ENCODE results near the gene CERKL. TPM values are rescaled to one million over a fixed set of nuclear protein-coding genes. Genes with fewer than 3 reads are reported as not detected.

Gene CERKL
- polyA plus RNA-seq, 2 donors = 0.01 TPM; not detected in 1

DNA sequence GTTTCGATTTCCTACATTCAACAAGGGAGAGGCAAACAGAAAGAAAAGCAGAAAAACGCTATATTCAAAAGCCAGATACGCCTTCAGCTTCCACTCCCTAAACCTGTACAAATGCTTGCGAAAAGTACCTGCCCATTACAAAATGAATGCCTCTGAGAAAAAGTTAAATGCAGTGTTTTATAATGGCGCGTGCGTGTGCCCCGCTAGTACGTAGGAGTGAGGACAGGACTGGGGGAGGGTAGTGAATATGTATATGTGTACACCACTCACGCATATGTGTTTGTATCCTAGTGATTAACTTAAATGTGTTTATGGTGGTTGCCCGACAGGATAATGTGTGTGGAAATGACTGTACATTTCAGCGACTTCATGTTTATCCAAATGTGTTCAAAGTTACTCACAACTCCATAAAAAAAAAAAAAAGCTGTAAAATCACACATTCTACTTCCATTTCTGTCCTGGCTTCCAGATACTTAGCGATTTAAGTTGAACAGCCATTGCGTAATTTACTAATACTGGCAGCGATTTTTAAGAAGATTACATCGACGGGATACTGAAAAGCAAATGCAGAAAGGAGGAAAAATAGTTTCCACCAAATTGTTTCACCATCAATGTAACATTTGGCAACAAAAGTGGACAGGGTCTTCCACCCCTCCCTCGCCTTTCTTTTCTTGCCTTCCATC, 22.1 kb upstream of the CERKL start:
- WGBS, 2 donors = 17 to 18% methylated on average over 18 of the region's 18 CpGs
- Histone ChIP-seq H3K4me1 (ENCODE audit: control insufficient read depth in 2 of 2, insufficient read depth in 2 of 2, low read length in 1 of 2) (peaks cover 5 to 13% of the 10 kb centered on the region in 2 donors), H3K36me3 (ENCODE audit: control insufficient read depth in 2 of 2, insufficient read depth in 2 of 2, low read length in 1 of 2) (no peaks in the 10 kb centered on the region), H3K4me3 (ENCODE audit: low read depth in 1 of 2, low read length in 2 of 2) (no peak overlapping the region), H3K9me3 (ENCODE audit: control insufficient read depth in 2 of 2, insufficient read depth in 1 of 2, low read depth in 1 of 2, low read length in 1 of 2) (peaks cover 3 to 17% of the 10 kb centered on the region in 2 donors), H3K27ac (ENCODE audit: low read depth in 2 of 2, low read length in 1 of 2) (no peak overlapping the region), H3K27me3 (ENCODE audit: control insufficient read depth in 1 of 2, insufficient read depth in 2 of 2, low read length in 2 of 2) (peaks cover 13 to 38% of the 10 kb centered on the region in 2 donors)

- Histone ChIP-seq H3K4me3 (ENCODE audit: low read depth in 1 of 2, low read length in 2 of 2) (no peak overlapping the region), H3K36me3 (ENCODE audit: control insufficient read depth in 2 of 2, insufficient read depth in 2 of 2, low read length in 1 of 2) (no peaks in the 10 kb centered on the region), H3K4me1 (ENCODE audit: control insufficient read depth in 2 of 2, insufficient read depth in 2 of 2, low read length in 1 of 2) (peaks cover 2 to 7% of the 10 kb centered on the region in 2 donors), H3K27me3 (ENCODE audit: control insufficient read depth in 1 of 2, insufficient read depth in 2 of 2, low read length in 2 of 2) (peaks cover 13 to 29% of the 10 kb centered on the region in 2 donors), H3K9me3 (ENCODE audit: control insufficient read depth in 2 of 2, insufficient read depth in 1 of 2, low read depth in 1 of 2, low read length in 1 of 2) (peaks cover 3 to 17% of the 10 kb centered on the region in 2 donors), H3K27ac (ENCODE audit: low read depth in 2 of 2, low read length in 1 of 2) (no peak overlapping the region)
- 13 to 16% methylated on average over 40 to 41 of the region's 41 CpGs for WGBS, 2 donors
These were observed 21.1 kb upstream of the CERKL start for GRCh38 chr2:181677912-181678586.

DNA sequence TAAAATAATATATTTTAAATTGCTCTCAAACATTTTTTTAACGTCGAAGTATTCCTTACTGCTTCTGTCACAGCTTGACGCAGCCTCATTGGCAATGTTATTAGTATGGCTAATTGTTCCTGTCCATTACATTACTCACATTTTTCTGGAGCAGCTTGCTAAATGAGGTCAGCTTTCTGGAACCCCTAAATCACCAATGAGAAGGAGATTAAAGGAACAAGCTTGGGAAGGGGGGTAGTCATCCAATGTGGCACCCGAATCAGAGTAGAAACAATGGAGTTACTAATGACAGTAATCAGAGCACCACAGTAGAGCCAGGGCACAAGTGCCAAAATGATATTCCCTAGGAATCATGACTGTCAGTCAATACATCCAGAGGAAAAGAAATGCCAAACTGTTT, 18.3 kb upstream of the CERKL start:
- Histone ChIP-seq H3K27me3 (ENCODE audit: control insufficient read depth in 1 of 2, insufficient read depth in 2 of 2, low read length in 2 of 2) (peaks cover 10 to 11% of the 10 kb centered on the region in 2 donors), H3K36me3 (ENCODE audit: control insufficient read depth in 2 of 2, insufficient read depth in 2 of 2, low read length in 1 of 2) (no peaks in the 10 kb centered on the region), H3K4me1 (ENCODE audit: control insufficient read depth in 2 of 2, insufficient read depth in 2 of 2, low read length in 1 of 2) (peaks cover 0 to under 1% of the 10 kb centered on the region in 2 donors), H3K9me3 (ENCODE audit: control insufficient read depth in 2 of 2, insufficient read depth in 1 of 2, low read depth in 1 of 2, low read length in 1 of 2) (peaks cover 0 to 11% of the 10 kb centered on the region in 2 donors), H3K4me3 (ENCODE audit: low read depth in 1 of 2, low read length in 2 of 2) (no peak overlapping the region), H3K27ac (ENCODE audit: low read depth in 2 of 2, low read length in 1 of 2) (no peak overlapping the region)
- 36 to 45% methylated on average over 4 of the region's 4 CpGs for WGBS, 2 donors

GRCh38 chr2:181674461-181674860, 17.6 kb upstream of the CERKL start:
- Histone ChIP-seq H3K4me3 (ENCODE audit: low read depth in 1 of 2, low read length in 2 of 2) (no peak overlapping the region), H3K27me3 (ENCODE audit: control insufficient read depth in 1 of 2, insufficient read depth in 2 of 2, low read length in 2 of 2) (peaks cover 7% of the 10 kb centered on the region in 2 donors), H3K27ac (ENCODE audit: low read depth in 2 of 2, low read length in 1 of 2) (no peak overlapping the region), H3K9me3 (ENCODE audit: control insufficient read depth in 2 of 2, insufficient read depth in 1 of 2, low read depth in 1 of 2, low read length in 1 of 2) (peaks cover 0 to 11% of the 10 kb centered on the region in 2 donors), H3K36me3 (ENCODE audit: control insufficient read depth in 2 of 2, insufficient read depth in 2 of 2, low read length in 1 of 2) (no peaks in the 10 kb centered on the region), H3K4me1 (ENCODE audit: control insufficient read depth in 2 of 2, insufficient read depth in 2 of 2, low read length in 1 of 2) (no peaks in the 10 kb centered on the region)

GRCh38 chr2:181673173-181673572, 16.3 kb upstream of the CERKL start:
- WGBS, 2 donors = 49 to 58% methylated on average over 2 of the region's 2 CpGs
- Histone ChIP-seq H3K9me3 (ENCODE audit: control insufficient read depth in 2 of 2, insufficient read depth in 1 of 2, low read depth in 1 of 2, low read length in 1 of 2) (peaks cover 0 to 6% of the 10 kb centered on the region in 2 donors), H3K27me3 (ENCODE audit: control insufficient read depth in 1 of 2, insufficient read depth in 2 of 2, low read length in 2 of 2) (peaks cover 1 to 3% of the 10 kb centered on the region in 2 donors), H3K4me3 (ENCODE audit: low read depth in 1 of 2, low read length in 2 of 2) (no peak overlapping the region), H3K4me1 (ENCODE audit: control insufficient read depth in 2 of 2, insufficient read depth in 2 of 2, low read length in 1 of 2) (no peaks in the 10 kb centered on the region), H3K27ac (ENCODE audit: low read depth in 2 of 2, low read length in 1 of 2) (no peak overlapping the region), H3K36me3 (ENCODE audit: control insufficient read depth in 2 of 2, insufficient read depth in 2 of 2, low read length in 1 of 2) (no peaks in the 10 kb centered on the region)

DNA sequence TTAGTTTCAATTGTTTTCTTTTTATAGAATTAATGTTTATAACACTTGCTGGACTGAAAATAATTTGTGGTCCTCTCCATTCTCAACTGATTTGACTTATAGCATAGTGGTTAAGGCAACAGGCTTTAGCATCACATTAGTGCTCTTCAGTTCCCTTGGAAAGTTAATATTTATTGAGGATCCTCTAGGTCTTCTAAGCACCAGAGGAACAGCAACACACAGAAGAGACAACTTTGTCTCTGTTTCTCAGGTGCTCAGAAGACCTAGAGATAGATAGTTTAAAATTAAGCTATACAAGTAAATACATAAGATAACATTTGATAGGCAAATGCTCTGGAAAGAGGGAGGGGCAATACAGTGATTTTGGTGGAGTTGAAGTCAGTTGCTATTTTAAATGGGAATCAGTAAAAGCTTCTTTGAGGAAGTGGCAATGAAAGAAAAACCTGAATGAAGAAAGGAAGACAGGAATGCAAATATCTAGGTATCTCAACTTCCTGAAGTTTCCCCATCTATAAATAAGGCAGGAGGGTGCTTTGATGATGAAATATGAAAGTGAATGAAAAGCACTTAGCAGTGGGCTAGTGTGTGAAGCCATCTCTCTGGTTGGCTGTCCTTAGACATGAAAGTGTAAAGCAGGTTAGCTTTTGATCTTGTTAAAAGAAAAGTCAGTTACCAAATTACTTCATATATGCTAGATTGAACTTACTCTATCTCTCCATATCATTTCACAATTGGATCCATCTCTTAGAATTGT, 15.5 kb upstream of the CERKL start:
- Histone ChIP-seq H3K9me3 (ENCODE audit: control insufficient read depth in 2 of 2, insufficient read depth in 1 of 2, low read depth in 1 of 2, low read length in 1 of 2) (no peaks in the 10 kb centered on the region), H3K27me3 (ENCODE audit: control insufficient read depth in 1 of 2, insufficient read depth in 2 of 2, low read length in 2 of 2) (peaks cover 0 to under 1% of the 10 kb centered on the region in 2 donors), H3K27ac (ENCODE audit: low read depth in 2 of 2, low read length in 1 of 2) (no peak overlapping the region), H3K36me3 (ENCODE audit: control insufficient read depth in 2 of 2, insufficient read depth in 2 of 2, low read length in 1 of 2) (no peaks in the 10 kb centered on the region), H3K4me1 (ENCODE audit: control insufficient read depth in 2 of 2, insufficient read depth in 2 of 2, low read length in 1 of 2) (no peaks in the 10 kb centered on the region), H3K4me3 (ENCODE audit: low read depth in 1 of 2, low read length in 2 of 2) (no peak overlapping the region)

- 82 to 91% methylated on average over 1 of the region's 1 CpG for WGBS, 2 donors
- Histone ChIP-seq H3K27me3 (ENCODE audit: control insufficient read depth in 1 of 2, insufficient read depth in 2 of 2, low read length in 2 of 2) (no peaks in the 10 kb centered on the region), H3K9me3 (ENCODE audit: control insufficient read depth in 2 of 2, insufficient read depth in 1 of 2, low read depth in 1 of 2, low read length in 1 of 2) (no peaks in the 10 kb centered on the region), H3K4me3 (ENCODE audit: low read depth in 1 of 2, low read length in 2 of 2) (no peak overlapping the region), H3K27ac (ENCODE audit: low read depth in 2 of 2, low read length in 1 of 2) (no peak overlapping the region), H3K36me3 (ENCODE audit: control insufficient read depth in 2 of 2, insufficient read depth in 2 of 2, low read length in 1 of 2) (no peaks in the 10 kb centered on the region), H3K4me1 (ENCODE audit: control insufficient read depth in 2 of 2, insufficient read depth in 2 of 2, low read length in 1 of 2) (no peaks in the 10 kb centered on the region)
These were observed 13.7 kb upstream of the CERKL start for GRCh38 chr2:181670632-181671031.

GRCh38 chr2:181667234-181667633, 10.3 kb upstream of the CERKL start:
- 62 to 68% methylated on average over 1 of the region's 1 CpG for WGBS, 2 donors
- Histone ChIP-seq H3K27ac (ENCODE audit: low read depth in 2 of 2, low read length in 1 of 2) (no peak overlapping the region), H3K4me1 (ENCODE audit: control insufficient read depth in 2 of 2, insufficient read depth in 2 of 2, low read length in 1 of 2) (no peaks in the 10 kb centered on the region), H3K4me3 (ENCODE audit: low read depth in 1 of 2, low read length in 2 of 2) (no peak overlapping the region), H3K27me3 (ENCODE audit: control insufficient read depth in 1 of 2, insufficient read depth in 2 of 2, low read length in 2 of 2) (no peaks in the 10 kb centered on the region), H3K36me3 (ENCODE audit: control insufficient read depth in 2 of 2, insufficient read depth in 2 of 2, low read length in 1 of 2) (no peaks in the 10 kb centered on the region), H3K9me3 (ENCODE audit: control insufficient read depth in 2 of 2, insufficient read depth in 1 of 2, low read depth in 1 of 2, low read length in 1 of 2) (no peaks in the 10 kb centered on the region)

DNA sequence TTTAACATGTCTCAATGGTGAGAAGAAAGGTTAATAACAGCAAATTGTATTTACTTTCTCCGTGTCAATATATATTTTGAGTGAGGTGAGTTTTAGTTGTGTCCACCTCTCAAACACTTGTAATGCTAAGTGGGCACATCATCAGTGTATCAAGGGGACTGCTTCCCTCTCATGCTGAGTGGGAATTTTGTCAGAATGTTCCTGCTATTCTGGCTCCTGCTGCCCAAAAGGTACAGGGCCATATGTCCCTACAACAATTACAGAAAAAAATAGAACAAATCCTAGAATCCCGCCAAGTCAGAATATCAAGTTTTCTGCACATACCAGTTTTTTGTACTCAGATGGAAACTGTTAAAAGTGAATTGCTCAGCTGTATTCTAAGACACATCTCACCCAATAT, 5.4 kb upstream of the CERKL start:
- no peaks in the 10 kb centered on the region for H3K36me3 ChIP-seq (ENCODE audit: control insufficient read depth in 2 of 2, insufficient read depth in 2 of 2, low read length in 1 of 2)
- no peak overlapping the region for H3K27ac ChIP-seq (ENCODE audit: low read depth in 2 of 2, low read length in 1 of 2)
- H3K4me3 ChIP-seq (ENCODE audit: low read depth in 1 of 2, low read length in 2 of 2) = no peak overlapping the region
- WGBS, 2 donors = 95% methylated on average over 2 of the region's 2 CpGs
- H3K9me3 ChIP-seq (ENCODE audit: control insufficient read depth in 2 of 2, insufficient read depth in 1 of 2, low read depth in 1 of 2, low read length in 1 of 2) = no peaks in the 10 kb centered on the region
- no peaks in the 10 kb centered on the region for H3K27me3 ChIP-seq (ENCODE audit: control insufficient read depth in 1 of 2, insufficient read depth in 2 of 2, low read length in 2 of 2)
- H3K4me1 ChIP-seq (ENCODE audit: control insufficient read depth in 2 of 2, insufficient read depth in 2 of 2, low read length in 1 of 2) = no peaks in the 10 kb centered on the region
